RWPE1 (cell line): ENCODE measurements around the gene ZBTB21.

Experiments used
- CTCF ChIA-PET: fragments of 350-600 bp; sonication (Branson Sonifier 250); formaldehyde crosslinking; extraction: SDS; loops from one replicate; lab custom pipeline; 2021; lab: Yijun Ruan, JAX
- POLR2A ChIA-PET: fragments of 400-600 bp; formaldehyde crosslinking; extraction: SDS; loops from one replicate; lab custom pipeline; 2020; ENCODE audit warnings: antibody characterized with exemption; ENCODE audit not compliant: low non-redundant PET; lab: Yijun Ruan, JAX
- DNase-seq: peaks from one replicate; pipeline ENCODE4 v3.0.0; 2012; ENCODE audit warnings: low spot score
- H3K27ac ChIP-seq: fragments of 450-650 bp; 2 replicates; pipeline ENCODE4 v1.5.1; 2017
- TF ChIP-seq, protein P1 (sequence below): fragments of 450-650 bp; conservative IDR thresholded peaks from 2 replicates; pipeline ENCODE4 v1.5.1; 2017; ENCODE audit warnings: low read depth, mild to moderate bottlenecking

The ZBTB21 gene

DNA sequence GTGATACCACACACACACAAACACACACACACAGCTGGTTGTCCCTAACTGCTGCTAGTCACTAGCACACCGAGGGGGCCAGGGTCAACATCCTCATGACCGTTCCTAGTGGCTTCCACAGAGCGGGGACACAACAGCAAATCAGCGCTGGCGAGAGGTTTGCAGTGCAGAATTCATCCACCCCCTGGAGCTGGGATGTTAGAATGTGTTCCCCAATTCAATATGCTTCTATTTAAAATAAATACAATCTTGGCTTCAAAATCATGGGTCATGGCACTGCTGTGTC is 40.1 kb downstream of the ZBTB21 start:
- POLR2A ChIA-PET = no interaction called here
- H3K27ac ChIP-seq = no peak overlapping the region
- TF ChIP-seq, protein P1, sequence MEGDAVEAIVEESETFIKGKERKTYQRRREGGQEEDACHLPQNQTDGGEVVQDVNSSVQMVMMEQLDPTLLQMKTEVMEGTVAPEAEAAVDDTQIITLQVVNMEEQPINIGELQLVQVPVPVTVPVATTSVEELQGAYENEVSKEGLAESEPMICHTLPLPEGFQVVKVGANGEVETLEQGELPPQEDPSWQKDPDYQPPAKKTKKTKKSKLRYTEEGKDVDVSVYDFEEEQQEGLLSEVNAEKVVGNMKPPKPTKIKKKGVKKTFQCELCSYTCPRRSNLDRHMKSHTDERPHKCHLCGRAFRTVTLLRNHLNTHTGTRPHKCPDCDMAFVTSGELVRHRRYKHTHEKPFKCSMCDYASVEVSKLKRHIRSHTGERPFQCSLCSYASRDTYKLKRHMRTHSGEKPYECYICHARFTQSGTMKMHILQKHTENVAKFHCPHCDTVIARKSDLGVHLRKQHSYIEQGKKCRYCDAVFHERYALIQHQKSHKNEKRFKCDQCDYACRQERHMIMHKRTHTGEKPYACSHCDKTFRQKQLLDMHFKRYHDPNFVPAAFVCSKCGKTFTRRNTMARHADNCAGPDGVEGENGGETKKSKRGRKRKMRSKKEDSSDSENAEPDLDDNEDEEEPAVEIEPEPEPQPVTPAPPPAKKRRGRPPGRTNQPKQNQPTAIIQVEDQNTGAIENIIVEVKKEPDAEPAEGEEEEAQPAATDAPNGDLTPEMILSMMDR = no peak
- CTCF ChIA-PET = interaction anchor here (1.2 kb wide), 1 partner anchor 138 kb away, joined by 4 read pairs; no protein-coding TSS in a partner anchor
- no peak for DNase-seq

DNA sequence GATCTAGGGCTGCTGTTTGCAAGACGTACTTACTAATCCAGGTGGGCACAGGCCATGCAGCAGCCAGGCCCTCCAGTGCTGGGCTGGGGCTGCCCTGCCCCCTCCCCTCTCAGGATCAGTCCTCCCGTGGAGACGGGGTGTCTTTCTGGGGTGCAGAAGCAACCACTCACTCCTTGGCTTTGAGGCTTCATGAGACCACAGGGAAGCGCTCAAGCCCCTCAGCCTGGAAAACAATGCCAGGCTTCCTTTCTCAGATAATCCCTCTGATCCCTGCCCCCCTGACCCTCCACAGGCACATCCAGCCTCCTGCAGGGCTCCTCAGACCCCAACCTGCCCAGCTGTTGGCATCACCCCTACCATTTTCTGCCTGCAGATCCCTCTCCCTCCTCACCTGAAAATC is 42.5 kb downstream of the ZBTB21 start:
- POLR2A ChIA-PET = no interaction called here
- TF ChIP-seq, protein P1 = no peak
- no peak for DNase-seq

DNA sequence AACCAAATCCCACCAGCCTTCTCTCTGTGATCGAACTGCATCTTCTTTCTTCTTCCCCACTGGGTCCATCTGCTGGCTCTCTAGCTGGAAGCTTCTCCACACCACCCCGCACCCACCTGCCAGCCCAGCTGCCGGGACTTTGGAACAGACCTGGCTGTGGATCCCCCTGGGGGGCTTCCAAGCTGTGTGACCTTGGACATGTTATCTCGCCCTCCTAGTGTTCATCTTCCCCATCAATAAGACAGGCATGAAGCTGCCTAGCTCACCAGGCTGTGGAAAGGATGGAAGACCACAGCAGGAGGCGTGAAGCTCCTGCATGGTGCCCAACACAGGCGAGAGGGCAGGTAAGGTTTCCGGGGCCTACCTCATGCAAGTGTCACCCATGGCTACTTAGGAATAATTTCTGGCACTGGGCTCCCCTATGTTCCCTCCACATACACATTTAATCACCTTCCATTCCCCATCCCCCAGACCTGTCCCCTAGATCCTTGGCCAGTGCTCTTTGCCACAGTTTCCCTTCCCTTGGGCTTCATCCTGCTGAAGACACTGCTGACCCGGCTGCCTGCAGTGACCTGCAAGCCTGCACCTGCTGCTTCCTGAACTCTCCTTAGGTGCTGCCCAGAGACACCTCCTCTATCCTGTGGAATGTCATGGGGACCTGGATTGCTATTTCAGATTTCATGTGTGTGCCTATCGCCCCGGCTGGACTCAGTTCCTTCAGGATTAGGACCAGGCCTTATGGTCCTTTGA is 43.1 kb downstream of the ZBTB21 start:
- ChIA-PET POLR2A (no interaction called here), CTCF (interaction anchor here (0.7 to 1.2 kb wide), 2 partner anchors 38 kb away, joined by 3 to 4 read pairs; no protein-coding TSS in a partner anchor)
- no peak for DNase-seq

More for the DNA sequence above, 42.5 kb downstream of the ZBTB21 start:
- no peak overlapping the region for H3K27ac ChIP-seq
- CTCF ChIA-PET = no interaction called here

DNA sequence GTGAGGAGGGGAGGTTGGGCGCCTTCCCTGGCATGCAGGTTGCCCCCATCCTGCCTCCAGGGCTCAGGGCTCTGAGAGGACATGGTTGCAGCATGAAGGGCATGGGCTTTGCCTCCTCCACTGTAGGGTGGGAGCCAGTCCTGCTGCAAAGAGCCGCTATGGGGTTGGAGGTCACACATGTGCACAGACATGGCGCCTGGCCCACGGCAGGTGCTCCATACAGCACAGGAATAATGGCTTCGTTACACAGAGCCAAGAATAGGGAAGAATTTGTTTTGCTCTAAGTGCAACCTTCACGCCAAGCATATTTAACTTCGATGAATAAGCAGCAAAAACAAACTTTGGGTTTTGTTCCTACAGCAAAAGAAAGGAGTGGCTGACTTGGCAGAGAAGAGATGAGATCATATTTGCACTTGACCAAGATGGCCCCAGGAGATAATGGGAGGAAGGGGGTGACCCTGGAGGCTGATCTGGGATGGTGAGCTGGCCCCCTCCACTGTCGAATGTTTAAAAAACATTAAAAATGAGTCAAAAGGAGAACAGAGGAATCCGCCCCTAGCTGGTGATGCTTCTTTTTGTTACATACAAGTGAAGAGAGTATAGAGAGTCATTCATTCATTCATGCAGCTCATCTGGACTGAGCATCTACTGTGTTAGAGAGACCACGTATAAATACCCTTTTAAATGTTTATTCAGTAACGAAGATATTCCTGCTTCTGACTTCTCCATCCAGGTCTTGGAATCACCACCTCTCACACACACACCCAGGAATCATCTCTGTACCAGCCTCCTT is 43.9 kb downstream of the ZBTB21 start:
- H3K27ac ChIP-seq = peak overlapping the region; percentile 50
- POLR2A ChIA-PET = no interaction called here

More for the DNA sequence above, 43.1 kb downstream of the ZBTB21 start:
- H3K27ac ChIP-seq = no peak overlapping the region
- TF ChIP-seq, protein P1 = no peak

DNA sequence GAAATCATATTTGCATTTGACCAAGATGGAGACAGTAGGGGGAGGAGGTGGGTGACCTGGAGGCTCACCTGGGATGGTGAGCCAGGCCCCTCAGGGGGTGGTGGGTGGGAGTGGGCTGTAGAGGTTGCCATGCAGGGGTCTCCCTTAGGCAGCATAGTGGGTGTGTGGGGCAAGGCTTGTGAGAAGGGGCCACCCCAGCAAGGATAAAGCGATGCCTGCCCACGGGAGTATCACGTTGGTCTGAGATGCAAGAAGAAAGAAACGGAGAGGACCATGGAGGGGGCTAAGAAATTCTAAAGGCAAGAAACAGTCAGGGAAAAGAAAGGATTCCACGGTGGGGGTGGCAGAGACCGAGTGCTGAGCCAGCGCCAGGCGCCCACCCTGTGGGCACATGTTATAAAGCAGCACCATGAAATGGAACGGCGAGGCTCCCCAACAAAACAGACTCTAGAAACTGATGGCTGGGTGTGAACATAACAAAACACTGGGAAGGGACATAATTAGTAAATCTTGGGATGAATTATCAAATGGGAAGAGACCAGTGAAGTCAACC is 44.6 kb downstream of the ZBTB21 start:
- CTCF ChIA-PET = no interaction called here
- TF ChIP-seq, protein P1 = no peak
- peak overlapping the region; percentile 50 for H3K27ac ChIP-seq
- DNase-seq = no peak
- POLR2A ChIA-PET = no interaction called here

More for the DNA sequence above, 43.9 kb downstream of the ZBTB21 start:
- DNase-seq = no peak
- TF ChIP-seq, protein P1 = no peak
- CTCF ChIA-PET = interaction anchor here (0.7 to 1.2 kb wide), 2 partner anchors 37 to 39 kb away, joined by 3 to 4 read pairs; no protein-coding TSS in a partner anchor

DNA sequence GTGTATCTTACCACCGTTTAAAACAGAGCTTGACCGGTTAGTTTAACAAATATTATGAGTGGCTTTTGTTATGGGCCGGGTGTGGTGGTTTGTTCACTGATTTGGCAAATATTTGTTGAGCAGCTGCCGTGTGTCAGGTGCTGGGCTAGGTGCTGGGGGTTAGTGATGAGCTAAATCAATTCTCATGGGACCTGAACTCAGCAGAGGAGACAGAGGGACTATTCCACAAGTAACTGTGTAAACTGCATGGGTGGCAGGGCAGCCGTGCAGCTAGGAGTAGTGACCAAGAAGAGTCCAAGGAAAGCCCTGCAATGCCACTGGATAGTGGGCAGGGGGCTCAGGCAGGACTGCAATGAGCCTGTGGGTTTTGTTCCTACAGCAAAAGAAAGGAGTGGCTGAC is 45.1 kb downstream of the ZBTB21 start:
- POLR2A ChIA-PET = no interaction called here
- H3K27ac ChIP-seq = no peak overlapping the region
- DNase-seq = no peak
- CTCF ChIA-PET = no interaction called here
- TF ChIP-seq, protein P1 = no peak
